ENCODE data around the gene PTGES3. TPM values are rescaled to one million over a fixed set of nuclear protein-coding genes. Genes with fewer than 3 reads are reported as not detected.
A peak's percentile ranks its signal among the peaks of the same experiment; 100 is the strongest.
"Not testable (repeated sequence)": the region's sequence is repeated elsewhere in the genome, so short reads cannot be mapped to it uniquely, and the experiment has no call there.

The PTGES3 gene
- total and polyA plus RNA-seq, 2 experiments from 2014 or later = 334 to 442 TPM

- not testable (repeated sequence) for H3K4me3 Mint-ChIP-seq; H3K27ac ChIP-seq (ENCODE audit: low read depth); H4K20me1 ChIP-seq (replicated peaks; ENCODE audit: insufficient read depth); H3K4me2 ChIP-seq; H3K79me2 ChIP-seq (replicated peaks; ENCODE audit: insufficient read depth); H3K36me3 ChIP-seq (ENCODE audit: insufficient read depth); H3K27ac Mint-ChIP-seq; H3K4me1 Mint-ChIP-seq; H3K27me3 ChIP-seq (ENCODE audit: insufficient read depth); H3K9me2 ChIP-seq (ENCODE audit: insufficient read depth); H3K4me3 ChIP-seq; H2AFZ ChIP-seq; DNase-seq (ENCODE audit: low spot score); H3F3A ChIP-seq (replicated peaks; ENCODE audit: low read depth); ATAC-seq; H3K27me3 Mint-ChIP-seq (ENCODE audit: insufficient read depth, low read depth, poor library complexity); H3K4me1 ChIP-seq (ENCODE audit: insufficient read depth)
- peaks cover 38% of the 10 kb centered on the region for H3K36me3 Mint-ChIP-seq (ENCODE audit: low read depth)
- peaks cover 48% of the 10 kb centered on the region for H3K9me3 Mint-ChIP-seq
Observed at GRCh38 chr12:56653781-56654180, 34.3 kb downstream of the PTGES3 start.

GRCh38 chr12:56648023-56648422 is 40.1 kb downstream of the PTGES3 start:
- not testable (repeated sequence) for H2AFZ ChIP-seq; DNase-seq (ENCODE audit: low spot score); H3K4me3 Mint-ChIP-seq; H3K4me1 ChIP-seq (ENCODE audit: insufficient read depth); H3K27ac Mint-ChIP-seq; H3K4me2 ChIP-seq; H3K27ac ChIP-seq (ENCODE audit: low read depth); ATAC-seq; H3K27me3 ChIP-seq (ENCODE audit: insufficient read depth); H3K4me3 ChIP-seq; H3K9me2 ChIP-seq (ENCODE audit: insufficient read depth)
- peaks cover 17% of the 10 kb centered on the region for H3F3A ChIP-seq (replicated peaks; ENCODE audit: low read depth)
- H3K79me2 ChIP-seq (replicated peaks; ENCODE audit: insufficient read depth) = peaks cover 27% of the 10 kb centered on the region
- peaks cover 16% of the 10 kb centered on the region for H3K36me3 ChIP-seq (ENCODE audit: insufficient read depth)
- peaks cover 20% of the 10 kb centered on the region for H3K4me1 Mint-ChIP-seq
- peaks cover 14% of the 10 kb centered on the region for H4K20me1 ChIP-seq (replicated peaks; ENCODE audit: insufficient read depth)
- H3K27me3 Mint-ChIP-seq (ENCODE audit: insufficient read depth, low read depth, poor library complexity) = peaks cover 12% of the 10 kb centered on the region
- H3K9me3 Mint-ChIP-seq = peaks cover 14% of the 10 kb centered on the region
- peaks cover 44% of the 10 kb centered on the region for H3K36me3 Mint-ChIP-seq (ENCODE audit: low read depth)

- peaks cover 42% of the 10 kb centered on the region for H3K79me2 ChIP-seq (replicated peaks; ENCODE audit: insufficient read depth)
- no peaks in the 10 kb centered on the region for H3K9me2 ChIP-seq (ENCODE audit: insufficient read depth)
- peak within 1 kb of the TSS; percentile 99 for H3K4me3 Mint-ChIP-seq
- peak within 1 kb of the TSS; percentile 78 for H3K4me2 ChIP-seq
- no peak within 1 kb of the TSS for H2AFZ ChIP-seq
- H3K36me3 ChIP-seq (ENCODE audit: insufficient read depth) = peaks cover 37% of the 10 kb centered on the region
- peak; percentile 100 for DNase-seq (ENCODE audit: low spot score)
- TF ChIP-seq ZNF462 (CRISPR knock-in tag; IDR thresholded peaks at IDR 0.05) (no peak), POLR2AphosphoS5 (IDR thresholded peaks at IDR 0.05; ENCODE audit: low read depth) (peak; percentile 99), ETS1 (IDR thresholded peaks at IDR 0.05) (no peak; the same call in 1 of the 2 replicates), EZH2 (IDR thresholded peaks at IDR 0.05; ENCODE audit: low read depth, unreplicated experiment) (no peak), CREB1 (CRISPR knock-in tag; IDR thresholded peaks at IDR 0.05; ENCODE audit: low read depth) (peak; percentile 92), CTCF (conservative IDR thresholded peaks at IDR 0.05; ENCODE audit: low read depth in 2 of 2) (no peak), NANOG (IDR thresholded peaks at IDR 0.05; ENCODE audit: borderline replicate concordance) (no peak)
- ATAC-seq = peak; percentile 99
- peaks cover 48% of the 10 kb centered on the region for H3K36me3 Mint-ChIP-seq (ENCODE audit: low read depth)
- peaks cover 28% of the 10 kb centered on the region for H3F3A ChIP-seq (replicated peaks; ENCODE audit: low read depth)
- no peaks in the 10 kb centered on the region for H3K9me3 Mint-ChIP-seq
- H3K27ac ChIP-seq (ENCODE audit: low read depth) = peak within 1 kb of the TSS; percentile 21
- no peaks in the 10 kb centered on the region for H3K27me3 ChIP-seq (ENCODE audit: insufficient read depth)
- peaks cover 12% of the 10 kb centered on the region for H3K27me3 Mint-ChIP-seq (ENCODE audit: insufficient read depth, low read depth, poor library complexity)
- peak within 1 kb of the TSS; percentile 66 for H3K4me3 ChIP-seq
- peak within 1 kb of the TSS; percentile 99 for H3K27ac Mint-ChIP-seq
- H3K4me1 ChIP-seq (ENCODE audit: insufficient read depth) = 0 out of 2 replicates have a peak, but pooled peaks cover 6% of the 10 kb centered on the region
- peaks cover 20% of the 10 kb centered on the region for H3K4me1 Mint-ChIP-seq
- H4K20me1 ChIP-seq (replicated peaks; ENCODE audit: insufficient read depth) = peaks cover 19% of the 10 kb centered on the region
Observed at GRCh38 chr12:56645717-56646446, 42.2 kb downstream of the PTGES3 start, which contains the start of gene ATP5F1B. ATP5F1B (minus strand) TSS chr12:56645984; CDS start chr12:56645963, 21 bp downstream.

All from GM23338 (cell line).